ENCODE results near the gene BCL2L14. TPM values are rescaled to one million over a fixed set of nuclear protein-coding genes. Genes with fewer than 3 reads are reported as not detected.

BCL2L14 gene
- total and polyA plus RNA-seq, 2 of the 4 experiments (the other 2 are of a cell fraction): not detected

DNA sequence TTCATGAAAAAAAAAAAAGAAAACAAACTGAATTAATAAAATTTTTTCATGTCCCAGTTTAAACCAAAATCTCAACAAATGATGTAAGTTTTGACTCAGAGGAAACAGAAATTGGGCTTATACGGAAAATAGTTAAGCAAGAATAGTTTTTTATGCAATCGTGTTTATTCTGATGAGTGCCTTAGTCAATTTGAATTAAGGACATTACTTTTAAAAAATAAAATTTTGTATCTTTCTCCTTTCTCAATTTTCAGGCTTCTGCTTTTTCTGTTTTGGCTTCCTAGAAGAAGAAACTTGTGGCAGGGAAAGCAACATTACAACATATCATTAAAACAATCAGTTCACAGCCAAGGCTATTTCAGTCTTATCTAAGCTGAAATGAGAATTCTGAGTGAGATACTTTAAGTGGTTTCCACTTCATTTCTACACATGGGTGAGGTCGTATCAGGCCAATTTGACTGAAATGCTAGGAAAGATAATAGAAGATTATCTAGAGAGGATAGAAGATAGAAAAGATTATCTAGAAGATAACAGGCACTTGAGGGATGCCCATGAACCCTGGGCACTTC is 52.4 kb downstream of the BCL2L14 start:
- intact Hi-C loops (cut with micrococcal nuclease) (no loop called here), in situ Hi-C loops (cut with MboI; ENCODE audit: low sequenced_read_pairs) (no loop called here), dilution Hi-C loops (cut with HindIII; ENCODE audit: low sequenced_read_pairs, unreplicated experiment) (no loop called here)
- Histone ChIP-seq H3K4ac (ENCODE audit: low read depth, low read length) (no peak overlapping the region), H3K9me1 (ENCODE audit: insufficient read depth, low read length) (0 out of 2 replicates have a peak, but pooled peaks cover 4% of the 10 kb centered on the region), H2AFZ (replicated peaks; ENCODE audit: low read length, poor library complexity) (no peak overlapping the region), H2BK20ac (ENCODE audit: low read depth, low read length) (no peak overlapping the region), H3K56ac (ENCODE audit: extremely low read depth, insufficient read depth, low read length) (no peak overlapping the region), H2BK120ac (ENCODE audit: low read depth, low read length) (no peak overlapping the region), H4K8ac (ENCODE audit: low read depth in 2 of 2, low read length in 2 of 2) (no peak overlapping the region), H4K5ac (ENCODE audit: low read depth, low read length) (no peak overlapping the region), H2AK9ac (replicated peaks; ENCODE audit: low read depth, low read length, poor library complexity) (no peak overlapping the region), H3K27ac (ENCODE audit: insufficient read depth, low read length) (no peak overlapping the region), H4K91ac (ENCODE audit: insufficient read depth, low read depth, low read length) (no peak overlapping the region), H3K23ac (ENCODE audit: low read depth, low read length) (no peak overlapping the region), H3K9me3 (ENCODE audit: control insufficient read depth, insufficient read depth, low read length) (no peaks in the 10 kb centered on the region), H3K4me2 (ENCODE audit: low read depth, low read length) (no peak overlapping the region), H3K4me1 (ENCODE audit: control insufficient read depth, insufficient read depth, low read length) (no peaks in the 10 kb centered on the region), H4K20me1 (ENCODE audit: insufficient read depth, low read length) (no peaks in the 10 kb centered on the region), H3K9ac (ENCODE audit: low read depth, low read length) (no peak overlapping the region), H3K18ac (ENCODE audit: low read depth, low read length) (no peak overlapping the region), H3K4me3 (ENCODE audit: insufficient read depth, low read depth, low read length) (no peak overlapping the region), H2AK5ac (ENCODE audit: low read depth, low read length) (no peak overlapping the region), H2BK15ac (ENCODE audit: low read depth, low read length) (no peak overlapping the region), H3K36me3 (ENCODE audit: control insufficient read depth, insufficient read depth, low read length) (peaks cover 18% of the 10 kb centered on the region), H3K79me1 (ENCODE audit: low read depth in 1 of 2, low read length in 2 of 2) (no peaks in the 10 kb centered on the region; a peak in 1 of 4 replicates), H3K14ac (replicated peaks; ENCODE audit: low read depth, low read length) (no peak overlapping the region), H3K27me3 (ENCODE audit: control insufficient read depth, insufficient read depth, low read length) (no peaks in the 10 kb centered on the region), H2BK5ac (ENCODE audit: low read depth, low read length, poor library complexity, severe bottlenecking) (no peak overlapping the region)
- BruUV-seq (replicated peaks): no TSS peak
- no peak for DNase-seq
- TF ChIP-seq BHLHE40 (IDR thresholded peaks at IDR 0.05; ENCODE audit: low read depth, low read length): no peak
- TF ChIP-seq POLR2A (IDR thresholded peaks at IDR 0.05; ENCODE audit: low read depth, low read length): no peak
- no peak for TF ChIP-seq RCOR1 (IDR thresholded peaks at IDR 0.05; ENCODE audit: insufficient replicate concordance, low read length)
- TF ChIP-seq CEBPB (IDR thresholded peaks at IDR 0.05; ENCODE audit: low read depth, low read length): no peak
- no peak for TF ChIP-seq RAD21 (IDR thresholded peaks at IDR 0.05; ENCODE audit: low read length)
- no peak for TF ChIP-seq MAZ (IDR thresholded peaks at IDR 0.05; ENCODE audit: borderline replicate concordance, low read depth, low read length)
- no peak for TF ChIP-seq SMC3 (IDR thresholded peaks at IDR 0.05; ENCODE audit: low read depth, low read length)
- TF ChIP-seq NFE2L2 (IDR thresholded peaks at IDR 0.05; ENCODE audit: low read depth, low read length): no peak
- TF ChIP-seq MAFK (IDR thresholded peaks at IDR 0.05; ENCODE audit: low read depth, low read length): no peak
- TF ChIP-seq, protein P1, sequence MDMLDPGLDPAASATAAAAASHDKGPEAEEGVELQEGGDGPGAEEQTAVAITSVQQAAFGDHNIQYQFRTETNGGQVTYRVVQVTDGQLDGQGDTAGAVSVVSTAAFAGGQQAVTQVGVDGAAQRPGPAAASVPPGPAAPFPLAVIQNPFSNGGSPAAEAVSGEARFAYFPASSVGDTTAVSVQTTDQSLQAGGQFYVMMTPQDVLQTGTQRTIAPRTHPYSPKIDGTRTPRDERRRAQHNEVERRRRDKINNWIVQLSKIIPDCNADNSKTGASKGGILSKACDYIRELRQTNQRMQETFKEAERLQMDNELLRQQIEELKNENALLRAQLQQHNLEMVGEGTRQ (IDR thresholded peaks at IDR 0.05; ENCODE audit: low read depth, low read length): no peak
- no peak for TF ChIP-seq FOS (IDR thresholded peaks at IDR 0.05; ENCODE audit: low read depth, low read length)
- TF ChIP-seq, protein P2, sequence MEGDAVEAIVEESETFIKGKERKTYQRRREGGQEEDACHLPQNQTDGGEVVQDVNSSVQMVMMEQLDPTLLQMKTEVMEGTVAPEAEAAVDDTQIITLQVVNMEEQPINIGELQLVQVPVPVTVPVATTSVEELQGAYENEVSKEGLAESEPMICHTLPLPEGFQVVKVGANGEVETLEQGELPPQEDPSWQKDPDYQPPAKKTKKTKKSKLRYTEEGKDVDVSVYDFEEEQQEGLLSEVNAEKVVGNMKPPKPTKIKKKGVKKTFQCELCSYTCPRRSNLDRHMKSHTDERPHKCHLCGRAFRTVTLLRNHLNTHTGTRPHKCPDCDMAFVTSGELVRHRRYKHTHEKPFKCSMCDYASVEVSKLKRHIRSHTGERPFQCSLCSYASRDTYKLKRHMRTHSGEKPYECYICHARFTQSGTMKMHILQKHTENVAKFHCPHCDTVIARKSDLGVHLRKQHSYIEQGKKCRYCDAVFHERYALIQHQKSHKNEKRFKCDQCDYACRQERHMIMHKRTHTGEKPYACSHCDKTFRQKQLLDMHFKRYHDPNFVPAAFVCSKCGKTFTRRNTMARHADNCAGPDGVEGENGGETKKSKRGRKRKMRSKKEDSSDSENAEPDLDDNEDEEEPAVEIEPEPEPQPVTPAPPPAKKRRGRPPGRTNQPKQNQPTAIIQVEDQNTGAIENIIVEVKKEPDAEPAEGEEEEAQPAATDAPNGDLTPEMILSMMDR (conservative IDR thresholded peaks at IDR 0.05; ENCODE audit: low read depth, low read length): no peak
- TF ChIP-seq, protein P3, sequence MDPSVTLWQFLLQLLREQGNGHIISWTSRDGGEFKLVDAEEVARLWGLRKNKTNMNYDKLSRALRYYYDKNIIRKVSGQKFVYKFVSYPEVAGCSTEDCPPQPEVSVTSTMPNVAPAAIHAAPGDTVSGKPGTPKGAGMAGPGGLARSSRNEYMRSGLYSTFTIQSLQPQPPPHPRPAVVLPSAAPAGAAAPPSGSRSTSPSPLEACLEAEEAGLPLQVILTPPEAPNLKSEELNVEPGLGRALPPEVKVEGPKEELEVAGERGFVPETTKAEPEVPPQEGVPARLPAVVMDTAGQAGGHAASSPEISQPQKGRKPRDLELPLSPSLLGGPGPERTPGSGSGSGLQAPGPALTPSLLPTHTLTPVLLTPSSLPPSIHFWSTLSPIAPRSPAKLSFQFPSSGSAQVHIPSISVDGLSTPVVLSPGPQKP (IDR thresholded peaks at IDR 0.05; ENCODE audit: borderline replicate concordance, low read depth, low read length): no peak
- TF ChIP-seq CHD1 (IDR thresholded peaks at IDR 0.05; ENCODE audit: low read depth, low read length): no peak
- no peak for TF ChIP-seq RFX5 (IDR thresholded peaks at IDR 0.05; ENCODE audit: low read depth, low read length)
- ATAC-seq (ENCODE audit: low read depth): no peak
- no CpG with 5 or more reads among the region's 3 CpGs for WGBS, 2 experiments (ENCODE audit: extremely low coverage in 2 of 2, insufficient read length in 1 of 2)
- POLR2A ChIA-PET (ENCODE audit: unreplicated experiment): no interaction called here
- CTCF ChIA-PET: no interaction called here
